WI38 (cell line): Measurements from ENCODE around the gene PPP6R1.

Experiments used
- H3K4me3 ChIP-seq: 2 replicates; pipeline ENCODE4 v1.5.1; 2011; ENCODE audit warnings: low read depth, mild to moderate bottlenecking, control low read depth, low read length
- CTCF ChIP-seq: IDR thresholded peaks from 2 replicates; pipeline ENCODE4 v1.5.1; 2012; ENCODE audit warnings: low read depth, mild to moderate bottlenecking, control low read depth, low read length

Gene PPP6R1

GRCh38 chr19:55229145-55229788, 29.6 kb downstream of the PPP6R1 start:
- TF ChIP-seq CTCF = no peak
- no peak overlapping the region for H3K4me3 ChIP-seq

- TF ChIP-seq CTCF = no peak
- no peak within 1 kb of the TSS for H3K4me3 ChIP-seq
Measured at GRCh38 chr19:55228403-55229031, 30.3 kb downstream of the PPP6R1 start, which contains the start of gene TMEM86B. TSS of gene TMEM86B (minus strand) at chr19:55228763. CDS start at chr19:55228741, 22 bp downstream.

GRCh38 chr19:55228015-55228391, 30.8 kb downstream of the PPP6R1 start:
- TF ChIP-seq CTCF = no peak
- no peak overlapping the region for H3K4me3 ChIP-seq

GRCh38 chr19:55227241-55228014, 31.4 kb downstream of the PPP6R1 start:
- no peak for TF ChIP-seq CTCF

GRCh38 chr19:55226788-55227187, 32.0 kb downstream of the PPP6R1 start:
- no peak for TF ChIP-seq CTCF
- H3K4me3 ChIP-seq = no peak overlapping the region

More at GRCh38 chr19:55227241-55228014, 31.4 kb downstream of the PPP6R1 start:
- H3K4me3 ChIP-seq = no peak overlapping the region

GRCh38 chr19:55226273-55226672, 32.5 kb downstream of the PPP6R1 start:
- H3K4me3 ChIP-seq = no peak overlapping the region
- no peak for TF ChIP-seq CTCF
